ENCODE results near the gene CCDC116.

DNA sequence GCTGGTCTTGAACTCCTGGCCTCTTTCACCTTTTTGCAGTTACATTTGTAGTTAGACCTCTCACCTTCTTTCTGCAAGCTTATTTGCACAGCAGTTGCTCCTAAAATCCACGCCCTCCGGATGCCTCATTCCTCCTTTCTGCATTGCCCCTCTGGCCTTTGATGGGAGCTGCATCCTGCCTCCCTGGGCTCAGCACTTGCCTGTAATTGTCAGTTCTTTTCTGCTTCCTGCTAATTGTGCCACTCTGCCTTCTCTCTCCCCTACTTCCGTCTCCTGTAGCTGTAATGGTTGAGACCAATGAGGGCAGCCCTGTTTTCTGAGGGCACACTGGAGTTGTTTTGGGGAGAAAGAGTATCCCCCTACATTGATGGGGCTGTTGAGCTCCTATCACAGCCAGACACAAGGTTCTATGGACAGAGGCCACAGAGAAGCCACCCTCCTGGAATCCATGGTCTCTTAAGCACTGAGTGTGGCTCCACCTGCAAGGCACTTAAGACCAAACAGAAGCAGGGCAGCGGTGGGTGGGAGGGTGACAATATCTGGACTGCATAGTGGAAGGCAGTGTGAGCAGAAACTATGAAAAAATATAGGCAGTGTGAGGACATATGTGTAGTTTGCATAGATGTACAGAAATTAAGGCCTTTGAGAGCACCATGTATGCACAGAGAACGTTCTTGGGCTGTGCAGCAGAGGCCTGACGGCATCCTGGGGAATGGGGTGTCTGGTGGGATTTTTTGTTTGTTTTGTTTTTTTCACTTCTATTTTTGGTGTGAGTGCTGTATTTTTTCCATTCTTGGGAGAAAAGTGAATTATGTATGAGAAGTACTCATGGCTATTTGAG, 33.3 kb upstream of the CCDC116 start:
- TF ChIP-seq, protein P1, sequence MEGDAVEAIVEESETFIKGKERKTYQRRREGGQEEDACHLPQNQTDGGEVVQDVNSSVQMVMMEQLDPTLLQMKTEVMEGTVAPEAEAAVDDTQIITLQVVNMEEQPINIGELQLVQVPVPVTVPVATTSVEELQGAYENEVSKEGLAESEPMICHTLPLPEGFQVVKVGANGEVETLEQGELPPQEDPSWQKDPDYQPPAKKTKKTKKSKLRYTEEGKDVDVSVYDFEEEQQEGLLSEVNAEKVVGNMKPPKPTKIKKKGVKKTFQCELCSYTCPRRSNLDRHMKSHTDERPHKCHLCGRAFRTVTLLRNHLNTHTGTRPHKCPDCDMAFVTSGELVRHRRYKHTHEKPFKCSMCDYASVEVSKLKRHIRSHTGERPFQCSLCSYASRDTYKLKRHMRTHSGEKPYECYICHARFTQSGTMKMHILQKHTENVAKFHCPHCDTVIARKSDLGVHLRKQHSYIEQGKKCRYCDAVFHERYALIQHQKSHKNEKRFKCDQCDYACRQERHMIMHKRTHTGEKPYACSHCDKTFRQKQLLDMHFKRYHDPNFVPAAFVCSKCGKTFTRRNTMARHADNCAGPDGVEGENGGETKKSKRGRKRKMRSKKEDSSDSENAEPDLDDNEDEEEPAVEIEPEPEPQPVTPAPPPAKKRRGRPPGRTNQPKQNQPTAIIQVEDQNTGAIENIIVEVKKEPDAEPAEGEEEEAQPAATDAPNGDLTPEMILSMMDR (IDR thresholded peaks at IDR 0.05) = no peak
- no peak for TF ChIP-seq POLR2A (IDR thresholded peaks at IDR 0.05)
